T-helper 9 cell (primary cell): ENCODE results near the gene MTHFD1L.
"Not testable (repeated sequence)": the region's sequence is repeated elsewhere in the genome, so short reads cannot be mapped to it uniquely, and the experiment has no call there.

Source experiments
- DNase-seq: peaks from one replicate; pipeline ENCODE4 v3.0.0-alpha.2; 2020

The MTHFD1L gene

DNA sequence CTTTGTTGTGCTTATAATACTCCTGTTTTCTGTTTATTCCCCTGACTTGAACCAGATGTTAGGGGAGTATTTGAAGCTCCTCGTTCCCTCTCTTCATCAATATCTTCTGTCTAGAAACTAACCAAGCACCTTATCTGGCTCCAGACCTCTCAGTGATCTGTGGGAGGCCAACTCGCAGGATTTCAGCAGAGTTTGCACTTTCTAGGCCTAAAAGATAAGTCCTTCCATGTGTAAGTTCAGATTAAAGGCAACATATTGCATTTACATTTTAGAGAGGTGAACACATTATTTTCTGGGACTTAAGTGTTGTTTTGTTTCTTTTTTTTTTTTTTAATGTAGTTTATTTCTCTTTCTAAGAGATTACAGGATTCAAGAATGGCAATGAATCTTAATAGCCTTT is 234.8 kb downstream of the MTHFD1L start:
- DNase-seq: no peak

DNA sequence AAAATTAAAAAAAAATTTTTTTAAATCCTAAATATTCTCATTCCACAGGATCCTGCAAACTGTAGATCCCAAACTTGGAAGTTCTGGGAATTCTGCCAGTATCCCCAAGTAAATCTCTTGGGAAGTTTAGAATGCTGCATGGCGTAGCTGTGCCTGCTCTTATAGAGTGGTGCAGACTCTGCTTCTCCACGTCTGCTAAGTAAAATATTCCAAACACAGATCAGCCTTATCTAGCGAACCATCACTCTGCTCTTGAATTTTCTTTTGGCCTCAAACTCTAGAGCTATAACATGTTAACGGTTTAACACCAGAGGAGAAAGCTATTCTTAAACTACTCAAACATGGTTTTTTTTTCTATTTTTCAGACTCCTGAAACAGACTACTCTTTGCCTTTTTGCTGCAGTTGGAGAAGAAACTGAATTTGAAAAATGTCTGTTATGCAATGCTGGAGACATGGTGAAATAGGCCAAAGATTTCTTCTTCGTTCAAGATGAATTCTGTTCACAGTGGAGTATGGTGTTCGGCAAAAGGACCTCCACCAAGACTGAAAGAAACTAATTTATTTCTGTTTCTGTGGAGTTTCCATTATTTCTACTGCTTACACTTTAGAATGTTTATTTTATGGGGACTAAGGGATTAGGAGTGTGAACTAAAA is 235.8 kb downstream of the MTHFD1L start:
- DNase-seq: no peak

DNA sequence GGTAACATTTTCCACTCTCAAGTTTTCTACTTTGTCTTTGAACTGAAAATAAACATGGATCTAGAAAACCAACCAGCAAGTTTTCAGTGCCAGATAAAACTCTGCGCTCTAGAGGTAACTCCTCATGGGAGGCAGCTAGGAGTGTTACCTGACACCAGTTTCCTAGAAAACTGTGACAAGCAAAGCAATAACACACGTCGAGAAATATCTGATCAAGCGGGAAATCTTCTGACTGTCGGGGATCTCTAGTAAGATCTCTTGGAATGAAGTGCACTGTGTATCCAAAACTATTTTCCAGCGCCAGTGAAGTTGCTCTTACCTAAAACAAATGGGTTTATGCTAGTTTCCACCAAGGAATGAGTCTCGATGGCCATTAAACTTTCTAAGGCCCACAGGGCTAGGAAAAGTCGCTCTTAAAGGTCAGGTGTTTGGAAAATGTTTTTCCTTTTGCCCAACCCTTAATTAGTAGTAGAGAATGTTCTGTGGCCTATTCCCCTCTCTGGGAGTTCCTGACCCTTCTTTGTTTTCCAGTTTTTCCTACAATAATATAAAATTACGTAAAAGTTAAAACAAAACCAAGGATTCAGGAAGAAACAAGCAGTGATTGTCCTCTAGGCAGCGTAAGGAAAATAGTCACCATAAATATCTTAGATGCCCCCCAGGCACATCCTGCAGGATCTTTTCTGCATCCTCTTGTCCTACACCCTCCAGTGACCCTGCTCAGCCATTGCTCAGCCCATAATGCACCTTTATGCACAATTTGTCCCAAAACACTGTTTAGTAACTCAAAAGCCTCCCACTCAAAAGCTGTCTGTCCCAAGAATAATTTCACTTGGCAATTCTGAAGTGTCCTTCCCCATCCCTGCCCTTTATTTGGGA is 236.6 kb downstream of the MTHFD1L start:
- no peak for DNase-seq

GRCh38 chr6:151103266-151103665 is 237.8 kb downstream of the MTHFD1L start:
- DNase-seq: no peak

- no peak for DNase-seq
Observed at GRCh38 chr6:151107897-151108427, 242.5 kb downstream of the MTHFD1L start.

DNA sequence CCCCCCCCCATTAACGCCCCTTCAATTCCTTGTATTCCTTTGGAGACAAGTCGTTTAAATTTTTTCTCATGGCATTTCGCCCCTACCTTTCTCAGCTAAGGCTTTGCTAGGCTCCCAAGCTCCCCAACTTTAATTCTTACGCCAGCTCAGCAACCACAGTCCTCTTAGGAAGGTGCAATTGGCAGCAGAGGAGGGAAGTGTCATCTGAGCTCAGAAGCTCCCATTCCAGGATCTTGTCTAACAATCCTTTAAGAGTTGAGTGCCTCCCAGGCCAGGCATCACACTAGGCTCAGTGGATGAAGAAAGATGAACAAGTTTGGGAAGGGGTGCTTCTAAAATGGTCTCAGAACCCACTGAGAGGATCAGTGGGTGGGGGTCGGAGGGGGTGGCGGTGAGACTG is 243.0 kb downstream of the MTHFD1L start:
- no peak for DNase-seq

DNA sequence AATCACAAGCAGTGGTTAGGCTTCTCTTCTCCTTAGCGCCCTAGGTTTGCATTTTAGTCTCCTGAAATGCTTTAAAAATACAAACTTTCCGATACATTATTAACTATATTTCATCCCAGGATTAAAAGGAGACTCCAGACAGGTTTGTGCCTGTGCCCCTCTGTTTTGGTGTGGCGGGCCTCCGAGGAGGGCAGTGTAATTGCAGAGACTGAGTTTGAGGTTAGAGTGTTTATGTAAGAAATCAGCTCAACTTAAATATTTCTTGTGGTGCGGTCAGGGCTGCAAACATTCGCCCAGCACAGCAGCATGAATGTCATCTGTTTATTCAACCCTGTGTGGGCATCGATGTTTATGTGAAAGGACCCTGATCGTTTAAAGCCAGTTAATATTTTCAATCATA is 243.9 kb downstream of the MTHFD1L start:
- no peak for DNase-seq

DNA sequence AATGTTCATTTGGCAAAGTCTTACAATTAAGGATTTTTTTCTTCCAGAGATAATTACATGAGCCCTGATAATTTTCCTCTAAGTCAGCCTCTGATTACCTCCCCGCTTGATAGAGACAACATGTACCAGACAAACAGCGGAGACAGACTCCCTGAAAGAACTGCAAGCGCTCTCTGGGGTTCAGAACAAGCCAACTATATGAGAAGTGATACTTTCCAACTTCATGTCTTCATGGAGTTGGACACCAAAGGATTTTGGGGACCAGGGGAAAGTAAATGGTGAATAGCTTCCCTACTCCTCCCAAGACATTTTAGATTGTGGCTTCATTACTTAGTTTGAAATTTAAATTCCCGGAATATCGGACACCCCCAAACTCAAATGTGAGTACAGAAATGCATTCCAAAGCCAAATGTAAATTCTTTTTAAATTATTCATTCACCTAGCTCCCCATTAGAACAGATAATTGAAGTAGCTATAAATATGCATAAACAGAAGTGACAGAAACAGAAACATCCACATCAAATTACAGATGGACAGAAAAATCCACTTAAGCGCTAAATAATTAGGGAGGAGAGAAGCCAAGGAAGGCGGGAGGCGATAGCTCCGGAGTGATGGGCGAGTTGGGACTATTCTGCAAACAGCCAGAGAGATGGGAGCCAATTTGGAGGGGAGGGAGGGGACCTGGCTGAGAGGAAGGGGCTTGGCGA is 244.5 kb downstream of the MTHFD1L start:
- DNase-seq: no peak

- DNase-seq: no peak
Observed at GRCh38 chr6:151110576-151110905, 245.0 kb downstream of the MTHFD1L start.

- no peak for DNase-seq
Observed at GRCh38 chr6:151111670-151112069, 246.2 kb downstream of the MTHFD1L start.

- no peak for DNase-seq
Observed at GRCh38 chr6:151112130-151112529, 246.6 kb downstream of the MTHFD1L start.

DNA sequence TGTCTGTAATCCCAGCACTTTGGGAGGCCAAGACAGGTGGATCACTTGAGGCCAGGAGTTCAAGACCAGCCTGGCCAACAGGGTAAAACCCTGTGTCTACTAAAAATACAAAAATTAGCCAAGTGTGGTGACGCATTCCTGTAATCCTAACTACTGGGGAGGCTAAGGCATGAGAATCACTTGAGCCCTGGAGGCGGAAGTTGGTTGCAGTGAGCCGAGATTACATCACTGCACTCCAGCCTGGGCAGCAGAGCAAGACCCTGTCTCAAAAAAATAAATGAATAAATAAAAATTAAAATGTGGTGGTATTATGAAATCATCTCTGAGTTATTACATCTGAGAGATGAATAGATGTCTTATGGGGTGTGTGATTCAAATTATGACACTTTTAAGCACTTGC is 247.4 kb downstream of the MTHFD1L start:
- not testable (repeated sequence) for DNase-seq

GRCh38 chr6:151113641-151114040 is 248.1 kb downstream of the MTHFD1L start:
- no peak for DNase-seq

GRCh38 chr6:151118461-151119123 is 253.1 kb downstream of the MTHFD1L start:
- no peak for DNase-seq

DNA sequence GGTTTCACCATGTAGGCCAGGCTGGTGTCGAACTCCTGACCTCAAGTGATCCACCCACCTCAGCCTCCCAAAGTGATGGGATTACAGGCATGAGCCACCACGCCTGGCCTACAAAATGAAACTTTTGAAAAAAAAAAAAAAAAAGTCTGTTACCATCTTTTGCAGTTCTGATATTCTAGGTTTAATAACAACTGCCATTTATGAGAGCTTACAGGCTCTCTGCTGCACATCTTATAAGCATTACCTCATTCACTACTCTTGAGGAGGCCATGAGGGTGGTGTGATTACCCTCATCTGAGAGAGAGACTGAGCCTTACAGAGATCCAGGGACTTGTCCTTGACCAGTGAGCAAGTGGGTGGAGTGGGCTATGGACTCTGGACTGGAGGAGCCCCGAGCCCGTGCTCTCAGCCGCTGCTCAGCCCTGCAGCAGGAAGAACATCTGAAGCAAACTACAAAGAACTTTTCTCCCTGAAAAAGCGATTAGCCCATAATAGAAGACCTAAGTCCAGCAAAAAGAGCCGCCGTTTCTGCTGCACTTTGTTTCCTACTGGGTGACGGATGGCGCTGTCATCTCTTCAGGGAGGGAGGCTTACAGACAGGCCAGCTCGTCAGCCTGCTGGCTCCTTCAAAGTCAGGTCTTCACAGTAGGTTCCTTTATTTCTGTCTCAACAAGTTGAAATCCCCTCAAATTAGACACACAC is 254.5 kb downstream of the MTHFD1L start:
- DNase-seq: no peak

GRCh38 chr6:151121900-151122299 is 256.4 kb downstream of the MTHFD1L start:
- DNase-seq: no peak

DNA sequence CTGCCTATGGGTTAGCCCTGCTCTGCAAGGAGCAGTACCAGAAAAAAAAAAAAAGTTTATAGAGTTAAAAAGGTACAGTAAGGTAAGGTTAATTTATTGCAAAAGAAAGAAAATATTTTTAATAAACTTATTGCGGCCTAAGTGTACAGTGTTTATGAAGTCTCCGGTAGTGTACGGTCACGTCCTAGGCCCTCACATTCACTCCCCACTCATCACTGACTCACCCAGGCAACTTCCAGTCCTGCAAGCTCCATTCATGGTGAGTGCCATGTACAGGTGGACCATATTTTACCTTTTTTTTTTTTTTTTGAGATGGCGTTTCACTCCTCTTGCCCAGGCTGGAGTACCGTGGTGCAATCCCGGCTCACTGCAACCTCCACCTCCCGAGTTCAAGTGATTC is 258.1 kb downstream of the MTHFD1L start:
- DNase-seq: not testable (repeated sequence)

GRCh38 chr6:151125242-151125641 is 259.7 kb downstream of the MTHFD1L start:
- DNase-seq: not testable (repeated sequence)

DNA sequence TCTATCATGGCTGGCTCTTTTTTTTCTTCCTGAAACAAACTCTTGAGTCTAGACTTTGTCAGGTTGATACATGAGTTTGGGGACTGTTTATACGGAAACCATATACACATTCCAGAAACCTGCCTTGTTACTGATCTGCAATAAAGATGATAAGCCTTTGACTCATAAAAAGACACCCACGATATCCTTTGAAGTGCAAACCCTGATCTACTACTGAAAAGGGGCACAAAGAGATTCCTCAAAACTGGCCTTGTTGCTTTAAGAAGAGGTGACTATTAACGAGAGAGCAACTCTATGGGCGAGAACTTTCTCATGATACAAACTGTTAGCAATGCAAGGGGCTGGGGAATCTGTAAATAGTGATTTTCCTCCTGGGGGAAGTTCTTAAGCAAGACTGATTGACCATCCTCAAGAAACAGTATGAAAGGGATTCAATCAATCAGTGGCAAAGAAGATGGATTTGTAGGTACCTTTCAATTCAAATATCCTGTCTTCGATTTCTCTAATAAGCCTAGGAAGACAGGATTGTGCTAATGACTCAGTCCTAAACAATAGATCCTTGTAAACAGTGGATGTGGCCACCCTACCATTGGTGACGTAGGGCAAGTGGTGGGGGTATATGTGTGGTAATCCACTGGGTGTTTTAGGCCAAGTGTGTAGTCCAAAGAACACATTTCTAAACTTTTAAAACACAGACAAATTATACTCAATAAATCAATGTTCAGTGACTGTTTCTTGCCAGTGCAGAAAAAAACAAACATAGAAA is 260.3 kb downstream of the MTHFD1L start:
- DNase-seq: not testable (repeated sequence)

- DNase-seq: not testable (repeated sequence)
Observed at GRCh38 chr6:151126417-151126724, 260.9 kb downstream of the MTHFD1L start.

- not testable (repeated sequence) for DNase-seq
Observed at GRCh38 chr6:151127133-151127798, 261.8 kb downstream of the MTHFD1L start.
